Astrocyte of the cerebellum (primary cell): Measurements from ENCODE around the gene SMAP2.

Experiments used
- DNase-seq: peaks from one replicate; pipeline ENCODE4 v3.0.0-alpha.2; 2011; ENCODE audit warnings: low read depth
- H3K4me3 ChIP-seq: 2 replicates; pipeline ENCODE4 v1.5.1; 2011; ENCODE audit warnings: mild to moderate bottlenecking, low read depth, low read length, moderate library complexity
- CTCF ChIP-seq: IDR thresholded peaks from 2 replicates; pipeline ENCODE4 v1.5.1; 2012; ENCODE audit warnings: low read length, low read depth, moderate library complexity, mild to moderate bottlenecking; ENCODE audit errors: missing control alignments
- in situ Hi-C: cut with HindIII; loops from 2 replicates; pipeline ENCODE4 v1.10.0; 2017; ENCODE audit warnings: low sequenced_read_pairs

SMAP2 gene

DNA sequence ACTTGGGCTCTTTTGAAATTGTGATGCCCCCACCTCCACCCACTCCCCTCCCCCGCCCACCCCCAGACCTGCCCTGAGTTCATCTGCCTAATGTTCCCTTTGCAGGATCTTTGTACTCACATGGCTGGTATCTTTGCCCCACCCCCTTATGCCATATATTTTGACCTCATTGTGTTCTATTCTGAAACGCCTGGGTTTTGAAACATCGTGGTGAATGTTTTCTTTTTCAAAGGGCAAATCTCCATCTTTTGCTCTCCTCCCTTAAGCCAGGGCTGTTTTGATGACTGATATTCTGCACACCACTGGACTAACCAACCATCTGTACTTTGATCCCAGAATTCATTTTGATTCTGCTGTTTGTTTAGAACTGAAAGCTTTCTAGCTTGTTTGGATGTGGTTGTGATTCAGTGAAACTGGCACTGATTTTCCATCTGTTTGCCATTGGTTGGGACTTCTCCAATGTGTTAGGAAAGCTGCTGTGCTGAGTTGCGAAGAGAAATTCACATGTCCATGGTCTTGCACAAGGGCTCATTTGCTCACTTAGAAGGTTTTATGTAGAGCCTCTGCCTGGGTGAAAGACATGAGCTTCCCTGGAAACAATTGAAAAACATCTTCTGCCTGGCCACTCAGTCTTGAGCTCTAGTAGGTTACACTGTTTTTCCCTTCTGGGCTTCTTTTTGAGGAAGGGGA lies 16.5 kb downstream of the SMAP2 start:
- TF ChIP-seq CTCF: no peak
- no peak overlapping the region for H3K4me3 ChIP-seq
- in situ Hi-C loops: no loop called here
- DNase-seq: peak; percentile 37

- DNase-seq: no peak
- H3K4me3 ChIP-seq: no peak overlapping the region
- TF ChIP-seq CTCF: no peak
- in situ Hi-C loops: no loop called here
Measured at GRCh38 chr1:40390857-40391256, 17.3 kb downstream of the SMAP2 start.

GRCh38 chr1:40391688-40392145 lies 18.2 kb downstream of the SMAP2 start:
- in situ Hi-C loops: no loop called here
- no peak for DNase-seq

DNA sequence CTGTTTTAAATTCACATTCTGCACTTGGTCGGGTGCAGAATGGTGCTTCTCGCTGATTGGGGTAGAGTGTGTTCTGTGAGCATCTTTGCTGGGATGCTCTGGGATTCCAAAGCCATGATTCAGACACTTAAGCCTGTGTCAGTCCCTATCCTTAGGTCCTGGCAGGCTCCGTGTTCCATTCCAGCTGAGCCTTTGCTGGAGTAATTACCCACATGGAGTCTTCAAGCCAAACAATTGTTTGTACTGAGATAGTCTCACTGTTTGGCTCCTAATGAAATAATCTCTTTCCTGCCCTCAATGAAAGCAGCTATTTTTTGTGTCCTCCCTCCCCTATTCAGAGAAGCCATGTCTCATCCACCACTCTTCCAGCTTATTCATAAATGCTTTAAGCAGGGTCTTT lies 18.7 kb downstream of the SMAP2 start:
- in situ Hi-C loops: no loop called here
- no peak overlapping the region for H3K4me3 ChIP-seq
- peak; percentile 34 for DNase-seq
- TF ChIP-seq CTCF: no peak

More at GRCh38 chr1:40391688-40392145, 18.2 kb downstream of the SMAP2 start:
- H3K4me3 ChIP-seq: no peak overlapping the region
- TF ChIP-seq CTCF: no peak

- H3K4me3 ChIP-seq: no peak overlapping the region
- TF ChIP-seq CTCF: no peak
- no peak for DNase-seq
- in situ Hi-C loops: no loop called here
Measured at GRCh38 chr1:40393173-40393572, 19.6 kb downstream of the SMAP2 start.

GRCh38 chr1:40394491-40395172 lies 21.1 kb downstream of the SMAP2 start:
- TF ChIP-seq CTCF: no peak
- in situ Hi-C loops: no loop called here
- H3K4me3 ChIP-seq: no peak overlapping the region
- DNase-seq: no peak
